ENCODE data around the gene MFSD12. TPM values are rescaled to one million over a fixed set of nuclear protein-coding genes. Genes with fewer than 3 reads are reported as not detected.

Gene MFSD12
- total RNA-seq, 2 experiments from 2014 or later: 78.8 to 79.4 TPM

GRCh38 chr19:3546119-3546518, 11.3 kb downstream of the MFSD12 start:
- TF ChIP-seq CTCF (conservative IDR thresholded peaks at IDR 0.05; ENCODE audit: low read length): no peak
- TF ChIP-seq EZH2phosphoT487 (IDR thresholded peaks at IDR 0.05; ENCODE audit: borderline replicate concordance, low read depth, low read length): no peak
- no peak for DNase-seq (ENCODE audit: low spot score)
- Histone ChIP-seq H3K9me3 (ENCODE audit: low read length) (no peaks in the 10 kb centered on the region), H4K20me1 (ENCODE audit: insufficient read depth, low read length) (no peaks in the 10 kb centered on the region), H3K4me1 (ENCODE audit: insufficient read depth, low read length, poor library complexity, severe bottlenecking) (no peaks in the 10 kb centered on the region), H3K9me2 (ENCODE audit: insufficient read depth, low read length) (no peaks in the 10 kb centered on the region), H3K4me3 (ENCODE audit: low read depth, low read length, poor library complexity, severe bottlenecking) (no peak overlapping the region), H3K79me2 (ENCODE audit: insufficient read depth, low read depth, low read length) (no peaks in the 10 kb centered on the region), H3K36me3 (ENCODE audit: insufficient read depth, low read length) (peaks cover 49% of the 10 kb centered on the region; the same call in 1 of the 2 replicates), H2AFZ (ENCODE audit: low read length) (no peak overlapping the region), H3K4me2 (ENCODE audit: low read length) (no peak overlapping the region), H3K27ac (ENCODE audit: low read depth, low read length, poor library complexity, severe bottlenecking) (no peak overlapping the region)
- POLR2A ChIA-PET: no interaction called here
- CTCF ChIA-PET (ENCODE audit: unreplicated experiment): interaction anchor here (1.0 kb wide), 1 partner anchor 18 kb away, joined by 4 read pairs; no protein-coding TSS in a partner anchor
- intact Hi-C loops (cut with micrococcal nuclease; ENCODE audit: unreplicated experiment): loop anchor here (5.0 kb wide), 2 partner anchors 71 to 161 kb away; partner anchors contain the start of gene TJP3
- BruUV-seq (replicated peaks): no TSS peak

GRCh38 chr19:3545669-3546034, 11.7 kb downstream of the MFSD12 start:
- TF ChIP-seq CTCF (conservative IDR thresholded peaks at IDR 0.05; ENCODE audit: low read length): no peak
- TF ChIP-seq EZH2phosphoT487 (IDR thresholded peaks at IDR 0.05; ENCODE audit: borderline replicate concordance, low read depth, low read length): no peak
- no peak for DNase-seq (ENCODE audit: low spot score)
- no peaks in the 10 kb centered on the region for H3K79me2 ChIP-seq (ENCODE audit: insufficient read depth, low read depth, low read length)
- no peak overlapping the region for H3K4me3 ChIP-seq (ENCODE audit: low read depth, low read length, poor library complexity, severe bottlenecking)
- no peak overlapping the region for H3K27ac ChIP-seq (ENCODE audit: low read depth, low read length, poor library complexity, severe bottlenecking)
- H3K9me3 ChIP-seq (ENCODE audit: low read length): no peaks in the 10 kb centered on the region
- no TSS peak for BruUV-seq (replicated peaks)
- H3K36me3 ChIP-seq (ENCODE audit: insufficient read depth, low read length): peaks cover 44% of the 10 kb centered on the region; the same call in 1 of the 2 replicates
- no peaks in the 10 kb centered on the region for H4K20me1 ChIP-seq (ENCODE audit: insufficient read depth, low read length)
- intact Hi-C loops (cut with micrococcal nuclease; ENCODE audit: unreplicated experiment): loop anchor here (5.0 kb wide), 2 partner anchors 72 to 162 kb away; partner anchors contain the start of gene TJP3
- H3K4me1 ChIP-seq (ENCODE audit: insufficient read depth, low read length, poor library complexity, severe bottlenecking): no peaks in the 10 kb centered on the region
- H3K4me2 ChIP-seq (ENCODE audit: low read length): no peak overlapping the region
- H3K9me2 ChIP-seq (ENCODE audit: insufficient read depth, low read length): no peaks in the 10 kb centered on the region
- ChIA-PET CTCF (ENCODE audit: unreplicated experiment) (interaction anchor here (1.0 kb wide), 1 partner anchor 18 kb away, joined by 4 read pairs; no protein-coding TSS in a partner anchor), POLR2A (no interaction called here)
- H2AFZ ChIP-seq (ENCODE audit: low read length): no peak overlapping the region
